ENCODE measurements around the gene ECHDC1.

DNA sequence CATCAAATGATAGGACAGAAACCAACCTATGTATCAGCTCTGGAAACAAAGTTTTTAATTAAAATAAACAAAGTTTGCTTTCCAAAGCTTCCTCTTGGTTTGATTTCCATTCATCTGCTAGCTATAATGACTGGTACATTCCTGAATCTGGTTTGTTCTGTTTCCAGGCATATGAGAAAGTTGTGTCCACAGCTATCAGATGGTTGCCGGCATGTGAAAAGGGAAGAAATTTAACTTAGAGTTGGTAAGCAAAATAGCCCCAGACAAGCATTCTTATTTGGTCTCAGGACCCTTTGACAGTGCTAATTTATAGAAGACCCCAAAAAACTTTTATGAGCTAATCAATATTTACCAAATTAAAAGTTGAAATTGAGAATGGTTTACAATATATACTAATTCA, 80.5 kb downstream of the ECHDC1 start:
- no peak for TF ChIP-seq POLR2AphosphoS5 (IDR thresholded peaks at IDR 0.05; ENCODE audit: borderline replicate concordance, low read depth, low read length)
- no peak for TF ChIP-seq EZH2 (IDR thresholded peaks at IDR 0.05)
- TF ChIP-seq FOXP2 (optimal IDR thresholded peaks at IDR 0.05; ENCODE audit: control extremely low read depth, extremely low read length, insufficient read depth) = no peak

All from SK-N-MC (cell line).